Activated naive CD4-positive, alpha-beta T cell treated with anti-CD3 and anti-CD28 coated beads, Interleukin-2, amount 50 U/mL, for 24 hours (primary cell): Measurements from ENCODE around the gene IQGAP3.

Experiments
- H3K27ac Mint-ChIP-seq: one replicate; pipeline ENCODE4 v1.8.0; 2021; ENCODE audit warnings: mild to moderate bottlenecking, mixed read lengths
- H3K27me3 Mint-ChIP-seq: one replicate; pipeline ENCODE4 v1.8.0; 2021; ENCODE audit warnings: mixed read lengths
- H3K36me3 Mint-ChIP-seq: one replicate; pipeline ENCODE4 v1.8.0; 2021; ENCODE audit warnings: mixed read lengths
- H3K4me1 Mint-ChIP-seq: one replicate; pipeline ENCODE4 v1.8.0; 2021; ENCODE audit warnings: mixed read lengths
- H3K4me3 Mint-ChIP-seq: one replicate; pipeline ENCODE4 v1.8.0; 2021; ENCODE audit warnings: mild to moderate bottlenecking, mixed read lengths
- H3K9me3 Mint-ChIP-seq: one replicate; pipeline ENCODE4 v1.8.0; 2021; ENCODE audit warnings: mixed read lengths

Gene IQGAP3

GRCh38 chr1:156495401-156496140, 76.8 kb downstream of the IQGAP3 start:
- no peaks in the 10 kb centered on the region for H3K9me3 Mint-ChIP-seq
- H3K4me3 Mint-ChIP-seq = peak overlapping the region; percentile 33
- peak overlapping the region; percentile 84 for H3K27ac Mint-ChIP-seq
- H3K27me3 Mint-ChIP-seq = no peaks in the 10 kb centered on the region
- H3K4me1 Mint-ChIP-seq = peaks cover 85% of the 10 kb centered on the region
- H3K36me3 Mint-ChIP-seq = peaks cover 4% of the 10 kb centered on the region

- H3K4me3 Mint-ChIP-seq = no peak overlapping the region
- H3K9me3 Mint-ChIP-seq = no peaks in the 10 kb centered on the region
- no peak overlapping the region for H3K27ac Mint-ChIP-seq
- H3K4me1 Mint-ChIP-seq = peaks cover 97% of the 10 kb centered on the region
- no peaks in the 10 kb centered on the region for H3K27me3 Mint-ChIP-seq
- peaks cover 4% of the 10 kb centered on the region for H3K36me3 Mint-ChIP-seq
Observed at GRCh38 chr1:156494309-156494895, 78.0 kb downstream of the IQGAP3 start.

DNA sequence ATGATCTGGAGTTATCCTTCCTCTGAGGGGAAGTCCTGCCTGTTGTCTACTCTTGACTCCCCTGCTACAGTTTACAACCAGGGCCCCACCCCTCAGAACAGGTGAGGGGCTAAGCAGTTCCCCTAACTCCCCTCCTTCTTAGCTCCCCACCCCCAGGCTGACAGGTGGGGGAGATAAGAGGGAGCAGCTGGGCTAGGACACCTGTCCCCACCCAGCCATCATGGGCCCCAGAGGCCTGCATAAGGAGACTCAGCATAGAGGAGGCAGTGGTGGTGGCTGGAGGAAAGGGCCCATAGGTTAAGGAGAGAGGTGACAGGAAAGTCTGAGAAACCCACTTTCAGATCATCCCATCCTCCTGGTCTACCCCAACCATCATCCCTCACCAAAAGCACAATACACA, 78.6 kb downstream of the IQGAP3 start:
- H3K27ac Mint-ChIP-seq = peak overlapping the region; percentile 89
- H3K36me3 Mint-ChIP-seq = peaks cover 4% of the 10 kb centered on the region
- peaks cover 100% of the 10 kb centered on the region for H3K4me1 Mint-ChIP-seq
- H3K9me3 Mint-ChIP-seq = no peaks in the 10 kb centered on the region
- H3K4me3 Mint-ChIP-seq = no peak overlapping the region
- no peaks in the 10 kb centered on the region for H3K27me3 Mint-ChIP-seq

DNA sequence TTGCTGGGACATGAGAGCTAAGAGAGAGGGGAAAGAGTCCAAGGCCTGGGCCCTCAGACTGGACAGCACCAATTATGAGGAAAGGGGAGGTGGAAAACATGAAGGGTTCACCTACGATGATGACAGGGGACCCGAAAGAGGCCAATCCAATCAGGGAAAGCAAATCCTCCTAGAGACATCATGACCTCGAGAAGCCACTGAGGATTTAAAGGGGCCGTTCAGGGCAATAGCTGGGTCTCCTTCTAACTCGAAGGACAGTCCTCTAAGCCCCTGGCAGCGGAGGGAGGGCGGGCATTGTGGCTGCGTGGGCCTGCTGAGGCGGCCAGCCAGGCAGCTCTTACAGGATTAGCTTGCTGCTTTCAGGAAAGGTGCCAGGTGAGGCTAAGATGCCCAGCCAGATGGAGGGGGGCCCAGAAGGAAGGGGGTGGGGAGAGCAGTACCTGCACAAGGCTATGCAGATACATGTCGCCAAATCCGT, 79.2 kb downstream of the IQGAP3 start:
- H3K27me3 Mint-ChIP-seq = no peaks in the 10 kb centered on the region
- H3K36me3 Mint-ChIP-seq = peaks cover 4% of the 10 kb centered on the region
- H3K4me3 Mint-ChIP-seq = peak overlapping the region; percentile 19
- peaks cover 100% of the 10 kb centered on the region for H3K4me1 Mint-ChIP-seq
- H3K9me3 Mint-ChIP-seq = no peaks in the 10 kb centered on the region
- peak overlapping the region; percentile 82 for H3K27ac Mint-ChIP-seq

DNA sequence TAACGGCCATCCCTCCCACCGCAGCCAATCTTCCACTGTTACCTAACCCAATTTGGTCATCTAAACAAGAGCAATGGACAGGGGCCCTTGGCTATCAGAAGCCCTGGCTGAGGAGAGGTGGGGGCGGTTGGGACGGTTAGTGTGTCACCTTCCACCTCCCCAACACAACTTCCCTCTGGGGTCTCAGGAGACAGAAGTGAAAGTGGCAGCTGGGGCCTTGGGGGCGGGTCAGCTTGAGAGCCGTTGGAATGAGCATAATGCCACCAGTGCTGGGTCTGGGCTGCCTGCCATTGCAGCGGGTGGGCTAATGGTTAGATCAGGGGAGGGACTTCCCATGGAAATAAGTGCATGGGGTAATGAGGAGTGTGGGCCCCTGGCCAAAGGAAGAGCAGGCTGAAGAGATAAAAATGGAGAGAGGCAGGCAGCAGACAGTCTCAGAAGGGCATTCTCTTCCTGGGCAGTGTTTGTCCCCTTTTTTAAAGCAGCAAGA, 79.7 kb downstream of the IQGAP3 start:
- Mint-ChIP-seq H3K27ac (peak overlapping the region; percentile 82), H3K4me3 (peak overlapping the region; percentile 19), H3K4me1 (peaks cover 100% of the 10 kb centered on the region), H3K27me3 (no peaks in the 10 kb centered on the region), H3K36me3 (peaks cover 4% of the 10 kb centered on the region), H3K9me3 (no peaks in the 10 kb centered on the region)

DNA sequence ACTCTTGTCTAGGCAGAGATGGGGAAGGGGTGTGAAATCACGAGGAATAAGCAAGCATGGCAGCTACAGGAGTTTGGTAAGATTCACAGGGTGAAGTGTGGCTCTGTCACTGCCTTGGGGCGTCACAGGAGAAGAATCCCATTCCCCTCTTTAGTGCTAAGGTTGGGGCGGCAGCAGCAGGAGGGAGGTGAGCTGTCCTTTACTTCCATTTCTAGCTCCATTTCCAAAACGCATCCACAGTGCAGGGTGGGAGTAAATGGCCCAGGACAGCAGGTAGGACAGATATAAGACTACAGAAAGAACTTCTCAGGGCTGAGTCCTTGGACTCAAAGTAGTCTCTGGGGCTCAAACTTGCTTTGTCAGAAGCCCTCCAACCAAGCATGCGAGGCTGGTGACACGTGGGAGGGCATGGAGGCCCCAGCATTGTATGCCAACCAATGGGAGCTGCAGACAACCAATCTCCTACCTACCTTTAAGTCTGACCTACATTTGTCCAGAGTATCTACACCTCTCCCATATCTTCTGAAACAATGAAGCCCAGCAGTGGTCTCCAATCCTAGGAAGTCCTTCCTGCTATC, 80.3 kb downstream of the IQGAP3 start:
- Mint-ChIP-seq H3K27ac (peak overlapping the region; percentile 82), H3K4me1 (peaks cover 100% of the 10 kb centered on the region), H3K27me3 (no peaks in the 10 kb centered on the region), H3K9me3 (no peaks in the 10 kb centered on the region), H3K4me3 (peak overlapping the region; percentile 19), H3K36me3 (peaks cover 4% of the 10 kb centered on the region)

DNA sequence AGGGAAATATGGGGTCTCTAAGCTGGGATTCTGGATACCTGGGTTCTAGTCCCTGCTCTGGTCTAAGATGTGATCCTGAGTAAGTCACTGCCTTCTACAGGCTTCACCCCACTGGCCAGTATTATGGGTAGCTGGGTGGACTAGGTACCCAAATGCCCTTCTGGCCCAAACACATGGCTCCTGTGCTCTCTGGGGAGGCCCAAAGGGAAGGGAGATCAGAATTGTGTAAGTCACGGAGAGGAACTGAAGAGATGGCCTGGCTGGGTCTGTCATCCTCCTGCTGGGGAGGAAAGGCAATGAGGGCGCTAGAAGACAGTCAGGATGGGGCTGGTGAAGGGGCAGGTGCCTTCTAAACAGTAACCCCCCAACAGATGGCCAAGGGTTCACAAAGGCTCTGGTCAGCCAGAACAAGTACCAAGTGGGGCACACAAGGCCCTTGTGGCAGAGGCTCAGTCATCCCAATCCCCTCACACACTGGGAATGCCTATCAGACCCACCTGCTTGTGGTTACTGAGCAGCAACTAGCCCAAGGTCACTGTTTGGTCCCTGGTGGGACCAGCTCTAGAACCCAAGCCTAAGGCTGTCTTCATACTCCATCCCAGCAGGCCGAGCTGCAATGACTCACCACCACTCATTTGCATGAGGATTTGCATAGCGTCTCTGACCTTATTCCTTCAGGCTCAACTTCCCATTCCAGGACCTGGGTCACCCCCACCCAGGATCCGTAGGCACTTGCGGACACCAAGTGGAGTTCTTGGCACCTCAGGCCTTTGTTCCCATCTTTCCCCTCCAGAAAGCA, 81.0 kb downstream of the IQGAP3 start:
- H3K4me1 Mint-ChIP-seq = peaks cover 100% of the 10 kb centered on the region
- no peaks in the 10 kb centered on the region for H3K9me3 Mint-ChIP-seq
- H3K36me3 Mint-ChIP-seq = peaks cover 7% of the 10 kb centered on the region
- peak overlapping the region; percentile 82 for H3K27ac Mint-ChIP-seq
- peak overlapping the region; percentile 77 for H3K4me3 Mint-ChIP-seq
- no peaks in the 10 kb centered on the region for H3K27me3 Mint-ChIP-seq

GRCh38 chr1:156490401-156491032, 81.8 kb downstream of the IQGAP3 start:
- Mint-ChIP-seq H3K4me1 (peaks cover 98% of the 10 kb centered on the region), H3K4me3 (peak overlapping the region; percentile 77), H3K36me3 (peaks cover 7% of the 10 kb centered on the region), H3K27me3 (no peaks in the 10 kb centered on the region), H3K9me3 (no peaks in the 10 kb centered on the region), H3K27ac (peak overlapping the region; percentile 94)

DNA sequence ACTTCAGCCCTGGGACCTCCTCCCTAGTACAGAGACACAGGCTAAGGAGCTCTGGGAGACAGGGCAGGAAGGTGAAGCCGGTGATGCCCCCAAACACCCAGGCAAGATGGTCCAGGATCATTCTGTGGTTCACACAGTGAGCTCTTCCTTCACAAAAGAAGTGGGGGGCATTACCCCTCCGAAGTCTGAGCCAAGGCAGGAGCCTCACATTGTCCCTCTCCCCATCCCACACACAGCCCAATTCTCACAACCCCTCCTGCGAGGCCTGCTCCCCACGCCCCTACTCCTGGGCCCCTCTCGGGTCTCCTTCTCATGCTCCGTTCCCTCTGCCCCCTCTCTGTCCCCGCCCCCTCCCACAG, 82.5 kb downstream of the IQGAP3 start:
- Mint-ChIP-seq H3K4me1 (peaks cover 92% of the 10 kb centered on the region), H3K27ac (peak overlapping the region; percentile 85), H3K36me3 (peaks cover 4% of the 10 kb centered on the region), H3K4me3 (peak overlapping the region; percentile 33), H3K27me3 (no peaks in the 10 kb centered on the region), H3K9me3 (no peaks in the 10 kb centered on the region)

GRCh38 chr1:156489166-156489934, 83.0 kb downstream of the IQGAP3 start:
- Mint-ChIP-seq H3K27me3 (no peaks in the 10 kb centered on the region), H3K4me3 (peak overlapping the region; percentile 71), H3K9me3 (no peaks in the 10 kb centered on the region), H3K36me3 (peaks cover 4% of the 10 kb centered on the region), H3K27ac (peak overlapping the region; percentile 89), H3K4me1 (peaks cover 89% of the 10 kb centered on the region)

DNA sequence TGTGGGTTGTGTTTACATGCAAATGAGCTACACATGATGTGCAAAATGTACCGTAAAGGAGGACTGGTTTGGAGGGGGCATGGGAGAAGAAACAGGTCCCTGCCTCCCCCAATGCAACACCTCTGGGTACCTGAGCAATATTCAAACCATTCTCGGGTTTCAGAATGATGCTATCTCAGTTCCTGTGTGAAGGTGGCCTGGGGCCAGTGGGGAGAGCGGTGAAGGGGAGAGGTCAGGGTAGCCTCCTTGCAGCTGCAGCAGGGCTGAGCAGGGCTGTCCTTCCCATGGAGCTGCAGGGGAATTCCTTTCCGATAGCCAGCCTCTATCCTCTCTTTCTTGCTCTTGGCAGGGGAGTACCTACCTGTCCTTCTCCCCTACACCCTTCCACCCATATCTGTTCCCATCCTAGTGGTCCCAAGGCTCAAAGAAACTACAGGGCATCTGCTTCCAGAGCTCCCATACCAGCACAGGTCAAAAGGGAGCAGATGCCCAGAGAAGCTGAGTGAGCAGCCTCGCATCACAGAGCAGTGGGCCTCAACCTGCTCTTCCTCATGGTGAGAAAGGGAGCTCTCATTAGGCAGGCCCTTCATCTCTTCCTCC, 83.7 kb downstream of the IQGAP3 start:
- peaks cover 4% of the 10 kb centered on the region for H3K36me3 Mint-ChIP-seq
- peak overlapping the region; percentile 47 for H3K4me3 Mint-ChIP-seq
- no peaks in the 10 kb centered on the region for H3K9me3 Mint-ChIP-seq
- no peaks in the 10 kb centered on the region for H3K27me3 Mint-ChIP-seq
- peak overlapping the region; percentile 36 for H3K27ac Mint-ChIP-seq
- H3K4me1 Mint-ChIP-seq = peaks cover 89% of the 10 kb centered on the region

- Mint-ChIP-seq H3K9me3 (no peaks in the 10 kb centered on the region), H3K27ac (peak overlapping the region; percentile 94), H3K27me3 (no peaks in the 10 kb centered on the region), H3K4me3 (peak overlapping the region; percentile 47), H3K36me3 (peaks cover 4% of the 10 kb centered on the region), H3K4me1 (peaks cover 87% of the 10 kb centered on the region)
Observed at GRCh38 chr1:156487862-156488261, 84.5 kb downstream of the IQGAP3 start.

DNA sequence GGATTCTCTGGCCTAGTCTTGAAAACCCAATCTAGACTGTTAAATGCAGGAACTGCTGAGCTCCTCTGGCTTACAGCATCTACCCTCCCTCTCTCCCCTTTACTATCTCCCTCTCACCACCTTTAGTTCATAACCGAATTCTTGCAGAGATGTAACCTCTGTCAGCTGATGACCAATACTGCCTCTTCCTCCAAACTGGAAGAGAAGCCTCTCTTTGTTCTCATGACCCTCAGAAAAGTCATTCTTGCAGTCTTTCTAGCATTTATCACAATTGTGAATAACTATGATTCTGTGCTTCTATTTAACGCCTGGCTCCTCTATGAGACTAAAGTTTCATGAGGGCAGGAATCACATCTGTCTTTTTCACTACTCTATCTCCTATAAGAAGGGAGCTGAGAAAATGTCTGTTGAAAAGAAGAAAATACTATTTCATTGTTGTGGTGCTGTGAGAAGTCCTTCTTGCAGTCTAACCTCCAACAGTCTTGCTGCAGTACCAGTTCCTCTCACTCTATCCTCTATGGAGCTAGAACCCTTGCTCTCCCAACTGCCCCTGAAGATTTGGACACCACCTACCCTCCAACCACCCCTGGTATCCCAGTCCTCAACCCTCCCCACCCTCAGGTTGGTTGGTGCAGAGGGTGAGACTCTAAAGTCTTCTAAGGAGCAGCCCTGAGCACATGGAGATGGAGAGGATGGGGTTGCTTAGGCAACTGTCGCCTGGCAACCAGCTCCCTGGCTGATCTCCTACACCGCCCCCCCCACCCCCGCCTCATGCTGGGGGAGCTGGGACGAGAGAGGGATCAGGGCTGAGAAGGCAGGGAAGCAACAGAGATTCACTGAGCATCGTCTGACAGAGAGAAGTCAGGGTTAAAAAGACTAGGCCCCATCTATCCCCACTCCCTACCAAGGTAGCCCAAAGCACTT, 85.7 kb downstream of the IQGAP3 start:
- H3K4me3 Mint-ChIP-seq = no peak overlapping the region
- H3K4me1 Mint-ChIP-seq = peaks cover 87% of the 10 kb centered on the region
- H3K27me3 Mint-ChIP-seq = no peaks in the 10 kb centered on the region
- H3K27ac Mint-ChIP-seq = peak overlapping the region; percentile 70
- H3K36me3 Mint-ChIP-seq = peaks cover 6% of the 10 kb centered on the region
- H3K9me3 Mint-ChIP-seq = no peaks in the 10 kb centered on the region
